Keratinocyte (primary cell): ENCODE data around the gene VPS37C. TPM values are rescaled to one million over a fixed set of nuclear protein-coding genes. Genes with fewer than 3 reads are reported as not detected.

Experiments used
- DNase-seq: peaks from one replicate; pipeline ENCODE4 v3.0.0-alpha.2; 2011; ENCODE audit warnings: low read depth, missing footprints, low spot score
- FAIRE-seq: peaks from 2 replicates; lab custom pipeline; 2011; peaks lifted over from hg19 to GRCh38; lab: Jason Lieb, UNC
- H2AFZ ChIP-seq: 2 replicates; pipeline ENCODE4 v1.6.0; 2012; ENCODE audit warnings: low read length, control low read depth, inconsistent platforms; ENCODE audit not compliant: control insufficient read depth
- H3K27ac ChIP-seq: 2 replicates; pipeline ENCODE4 v1.5.1; 2011; ENCODE audit warnings: low read length; ENCODE audit not compliant: control insufficient read depth, insufficient read depth
- H3K27me3 ChIP-seq: 3 replicates; pipeline ENCODE4 v1.6.0; 2011; ENCODE audit warnings: low read length; ENCODE audit not compliant: control insufficient read depth, insufficient read depth; ENCODE audit errors: extremely low read depth
- H3K36me3 ChIP-seq, 2 experiments: 2 replicates in 1 of 2; 3 replicates in 1 of 2; pipeline ENCODE4 v1.5.1; 2011; ENCODE audit warnings: low read length in 2 of 2, mild to moderate bottlenecking in 1 of 2; ENCODE audit not compliant: control insufficient read depth in 2 of 2, insufficient read depth in 2 of 2; ENCODE audit errors: extremely low read depth in 1 of 2
- H3K4me1 ChIP-seq: 3 replicates; pipeline ENCODE4 v1.5.1; 2011; ENCODE audit warnings: low read length; ENCODE audit not compliant: control insufficient read depth, insufficient read depth; ENCODE audit errors: extremely low read depth
- H3K4me2 ChIP-seq: 3 replicates; pipeline ENCODE4 v1.6.0; 2011; ENCODE audit warnings: low read depth, low read length; ENCODE audit not compliant: control insufficient read depth, insufficient read depth; ENCODE audit errors: extremely low read depth
- H3K4me3 ChIP-seq, 3 experiments: fragments of 200-600 bp in 1 of 3; sonication (generic) in 1 of 3; 2 replicates in 2 of 3; 3 replicates in 1 of 3; pipeline ENCODE4 v1.5.1; 2011 to 2016; ENCODE audit warnings: low read length in 3 of 3, mild to moderate bottlenecking in 3 of 3, control low read depth in 2 of 3, inconsistent platforms in 1 of 3, low read depth in 1 of 3, mixed read lengths in 1 of 3, mixed run types in 1 of 3, moderate library complexity in 1 of 3; ENCODE audit not compliant: control insufficient read depth in 2 of 3, insufficient read depth in 2 of 3; ENCODE audit errors: extremely low read depth in 1 of 3
- H3K79me2 ChIP-seq: 2 replicates; pipeline ENCODE4 v1.6.0; 2012; ENCODE audit warnings: low read length; ENCODE audit not compliant: control insufficient read depth, insufficient read depth
- H3K9ac ChIP-seq: 3 replicates; pipeline ENCODE4 v1.6.0; 2011; ENCODE audit warnings: low read length; ENCODE audit not compliant: control insufficient read depth, insufficient read depth; ENCODE audit errors: extremely low read depth
- H3K9me1 ChIP-seq: 3 replicates; pipeline ENCODE4 v1.6.0; 2011; ENCODE audit warnings: low read length; ENCODE audit not compliant: control insufficient read depth, insufficient read depth; ENCODE audit errors: extremely low read depth
- H3K9me3 ChIP-seq: 2 replicates; pipeline ENCODE4 v1.5.1; 2012; ENCODE audit warnings: low read depth, low read length; ENCODE audit not compliant: control insufficient read depth
- H4K20me1 ChIP-seq: 3 replicates; pipeline ENCODE4 v1.6.0; 2011; ENCODE audit warnings: low read length; ENCODE audit not compliant: control insufficient read depth, insufficient read depth; ENCODE audit errors: extremely low read depth
- EZH2 ChIP-seq: IDR thresholded peaks from one replicate; pipeline ENCODE4 v1.6.1; 2012; ENCODE audit warnings: inconsistent platforms, mild to moderate bottlenecking, low read length, moderate library complexity
- dilution Hi-C: fragments of 300-500 bp; cut with MboI; formaldehyde crosslinking; loops from one replicate; pipeline ENCODE4 v1.7.0; 2020; ENCODE audit warnings: low sequenced_read_pairs; ENCODE audit not compliant: extremely low pct_ligation_motif_present
- polyA plus RNA-seq, 5 experiments: library from polyadenylated mRNA; depleted of rRNA in 3 of 5; stranded (reverse) in 3 of 5; stranded (forward) in 1 of 5; unstranded in 1 of 5; fragments of >200 nt; gene quantifications; 1 replicate in 1 of 5; 2 replicates in 3 of 5; 3 replicates in 1 of 5; pipeline versions ENCODE4 v1.2.1 to v1.2.3, GENCODE V29; 2011 to 2012; ENCODE audit warnings: missing spikeins in 2 of 5, low read depth in 1 of 5, low replicate concordance in 1 of 5
- TF ChIP-seq, protein P1 (sequence below), 3 experiments: IDR thresholded peaks in 1 of 3; conservative IDR thresholded peaks in 1 of 3; optimal IDR thresholded peaks in 1 of 3; 2 replicates in 2 of 3; 3 replicates in 1 of 3; pipeline versions ENCODE3 to v1.5.1; 2011; ENCODE audit warnings: low read length in 3 of 3, mild to moderate bottlenecking in 3 of 3, moderate library complexity in 2 of 3, control low read depth in 1 of 3, inconsistent platforms in 1 of 3; ENCODE audit not compliant: insufficient read depth in 2 of 3; ENCODE audit errors: extremely low read depth in 1 of 3

VPS37C gene
- polyA plus RNA-seq, 1 donor (not counting 4 experiments of a cell fraction or from before 2014, with no cell fraction given), result 8.0 TPM

- DNase-seq (no peak), FAIRE-seq (no peak)
- no peak overlapping the region for H2AFZ ChIP-seq
- TF ChIP-seq, protein P1, sequence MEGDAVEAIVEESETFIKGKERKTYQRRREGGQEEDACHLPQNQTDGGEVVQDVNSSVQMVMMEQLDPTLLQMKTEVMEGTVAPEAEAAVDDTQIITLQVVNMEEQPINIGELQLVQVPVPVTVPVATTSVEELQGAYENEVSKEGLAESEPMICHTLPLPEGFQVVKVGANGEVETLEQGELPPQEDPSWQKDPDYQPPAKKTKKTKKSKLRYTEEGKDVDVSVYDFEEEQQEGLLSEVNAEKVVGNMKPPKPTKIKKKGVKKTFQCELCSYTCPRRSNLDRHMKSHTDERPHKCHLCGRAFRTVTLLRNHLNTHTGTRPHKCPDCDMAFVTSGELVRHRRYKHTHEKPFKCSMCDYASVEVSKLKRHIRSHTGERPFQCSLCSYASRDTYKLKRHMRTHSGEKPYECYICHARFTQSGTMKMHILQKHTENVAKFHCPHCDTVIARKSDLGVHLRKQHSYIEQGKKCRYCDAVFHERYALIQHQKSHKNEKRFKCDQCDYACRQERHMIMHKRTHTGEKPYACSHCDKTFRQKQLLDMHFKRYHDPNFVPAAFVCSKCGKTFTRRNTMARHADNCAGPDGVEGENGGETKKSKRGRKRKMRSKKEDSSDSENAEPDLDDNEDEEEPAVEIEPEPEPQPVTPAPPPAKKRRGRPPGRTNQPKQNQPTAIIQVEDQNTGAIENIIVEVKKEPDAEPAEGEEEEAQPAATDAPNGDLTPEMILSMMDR (optimal IDR thresholded peaks at IDR 0.05 in 1 of 3, IDR thresholded peaks at IDR 0.05 in 1 of 3, conservative IDR thresholded peaks at IDR 0.05 in 1 of 3; ENCODE audit: extremely low read depth in 1 of 3, insufficient read depth in 2 of 3, low read length in 3 of 3), result no peak
- no peak for TF ChIP-seq EZH2
- no peak overlapping the region for H3K9ac ChIP-seq
- H3K27me3 ChIP-seq, result no peaks in the 10 kb centered on the region
- H3K4me3 ChIP-seq, result no peak overlapping the region
- peaks cover 16% of the 10 kb centered on the region for H3K4me1 ChIP-seq
- H3K36me3 ChIP-seq, result no peaks in the 10 kb centered on the region
- dilution Hi-C loops, result no loop called here
- no peaks in the 10 kb centered on the region for H3K9me3 ChIP-seq
- no peak overlapping the region for H3K27ac ChIP-seq
- no peaks in the 10 kb centered on the region for H3K9me1 ChIP-seq
- no peaks in the 10 kb centered on the region for H4K20me1 ChIP-seq
- no peak overlapping the region for H3K4me2 ChIP-seq
- peaks cover 4% of the 10 kb centered on the region for H3K79me2 ChIP-seq
These were observed 3.6 kb upstream of the VPS37C start for GRCh38 chr11:61164606-61165424.

DNA sequence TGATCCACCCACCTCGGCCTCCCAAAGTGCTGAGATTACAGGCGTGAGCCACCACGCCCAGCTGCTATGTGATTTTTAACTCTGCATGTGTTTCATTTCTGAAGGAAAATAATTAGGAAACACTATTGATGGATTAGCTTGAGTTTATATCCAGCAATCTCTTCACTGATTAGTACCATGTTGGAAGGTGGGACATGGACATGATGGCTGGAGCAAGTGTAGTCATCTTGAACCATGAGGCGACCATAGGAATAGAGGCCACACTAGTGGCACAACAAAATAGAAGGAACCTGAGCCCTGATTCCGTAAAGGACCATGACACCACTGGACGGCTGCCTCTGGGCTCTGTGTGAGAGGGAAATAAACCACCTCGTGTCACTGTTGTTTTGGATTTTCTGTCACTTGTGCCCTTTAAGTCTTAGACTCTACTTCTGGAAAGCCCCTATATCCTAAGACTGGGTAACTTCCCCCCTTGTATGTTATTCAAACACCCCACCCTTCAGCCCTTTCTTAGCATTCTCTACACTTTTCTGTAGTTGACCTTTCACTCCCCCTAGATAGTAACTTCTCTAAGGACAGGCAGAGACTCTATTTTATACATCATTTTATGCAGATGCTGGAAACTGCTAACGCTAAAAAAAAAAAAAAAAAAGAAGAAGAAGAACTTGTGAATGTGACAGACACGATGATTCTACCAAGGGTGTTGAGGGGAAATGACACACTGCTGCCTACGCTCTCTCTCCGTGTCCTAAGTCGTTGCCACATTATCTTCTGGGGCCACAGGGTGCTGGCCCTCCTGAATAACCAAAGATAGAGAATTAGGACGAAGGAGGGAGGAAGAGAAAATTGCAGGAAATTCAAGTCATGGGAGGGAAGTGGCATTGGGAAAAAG lies 2.7 kb upstream of the VPS37C start:
- FAIRE-seq (no peak), DNase-seq (no peak)
- dilution Hi-C loops, result no loop called here
- Histone ChIP-seq H3K9me1 (no peaks in the 10 kb centered on the region), H3K4me3 (no peak overlapping the region), H3K36me3 (no peaks in the 10 kb centered on the region), H2AFZ (no peak overlapping the region), H3K4me1 (peaks cover 23% of the 10 kb centered on the region), H3K27me3 (no peaks in the 10 kb centered on the region), H4K20me1 (no peaks in the 10 kb centered on the region), H3K79me2 (peaks cover 4% of the 10 kb centered on the region), H3K4me2 (no peak overlapping the region), H3K27ac (no peak overlapping the region), H3K9ac (no peak overlapping the region), H3K9me3 (no peaks in the 10 kb centered on the region)
- TF ChIP-seq, protein P1 (optimal IDR thresholded peaks at IDR 0.05 in 1 of 3, IDR thresholded peaks at IDR 0.05 in 1 of 3, conservative IDR thresholded peaks at IDR 0.05 in 1 of 3; ENCODE audit: extremely low read depth in 1 of 3, insufficient read depth in 2 of 3, low read length in 3 of 3), result no peak
- no peak for TF ChIP-seq EZH2
